RWPE2 (cell line): ENCODE data around the gene GPR26.

Experiments used
- ATAC-seq: fragments of 200-7000 bp; cut with Tn5 transposase; 3 replicates; pipeline ENCODE4 v1.9.1; 2021; ENCODE audit warnings: low read depth
- DNase-seq: peaks from one replicate; pipeline ENCODE4 v3.0.0-alpha.2; 2020; ENCODE audit warnings: low spot score
- H3K27ac ChIP-seq: fragments of 450-650 bp; 2 replicates; pipeline ENCODE4 v1.5.1; 2017; ENCODE audit warnings: mild to moderate bottlenecking; ENCODE audit not compliant: poor library complexity, severe bottlenecking
- H3K27me3 ChIP-seq: fragments of 250-450 bp; sonication (Bioruptor Pico); 2 replicates; pipeline ENCODE4 v1.5.1; 2021; ENCODE audit warnings: mild to moderate bottlenecking, moderate library complexity; ENCODE audit not compliant: insufficient read depth, poor library complexity, severe bottlenecking
- H3K36me3 ChIP-seq: fragments of 250-450 bp; sonication (Bioruptor Pico); 2 replicates; pipeline ENCODE4 v1.5.1; 2020; ENCODE audit warnings: low read depth, mild to moderate bottlenecking, moderate library complexity
- H3K4me1 ChIP-seq: fragments of 250-450 bp; sonication (Bioruptor Pico); 2 replicates; pipeline ENCODE4 v1.5.1; 2021; ENCODE audit warnings: mild to moderate bottlenecking, moderate library complexity; ENCODE audit not compliant: insufficient read depth, poor library complexity, severe bottlenecking
- H3K4me3 ChIP-seq: fragments of 250-450 bp; sonication (Bioruptor Pico); 2 replicates; pipeline ENCODE4 v1.5.1; 2021; ENCODE audit warnings: mild to moderate bottlenecking, moderate library complexity; ENCODE audit not compliant: severe bottlenecking
- H3K9me3 ChIP-seq: fragments of 250-450 bp; sonication (Bioruptor Pico); 2 replicates; pipeline ENCODE4 v1.5.1; 2021; ENCODE audit warnings: mild to moderate bottlenecking, moderate library complexity; ENCODE audit not compliant: severe bottlenecking
- TF ChIP-seq, protein P1 (sequence below): fragments of 450-650 bp; IDR thresholded peaks from one replicate; pipeline ENCODE4 v1.5.1; 2017; ENCODE audit warnings: mild to moderate bottlenecking, moderate library complexity; ENCODE audit not compliant: poor library complexity, severe bottlenecking

GPR26 gene

DNA sequence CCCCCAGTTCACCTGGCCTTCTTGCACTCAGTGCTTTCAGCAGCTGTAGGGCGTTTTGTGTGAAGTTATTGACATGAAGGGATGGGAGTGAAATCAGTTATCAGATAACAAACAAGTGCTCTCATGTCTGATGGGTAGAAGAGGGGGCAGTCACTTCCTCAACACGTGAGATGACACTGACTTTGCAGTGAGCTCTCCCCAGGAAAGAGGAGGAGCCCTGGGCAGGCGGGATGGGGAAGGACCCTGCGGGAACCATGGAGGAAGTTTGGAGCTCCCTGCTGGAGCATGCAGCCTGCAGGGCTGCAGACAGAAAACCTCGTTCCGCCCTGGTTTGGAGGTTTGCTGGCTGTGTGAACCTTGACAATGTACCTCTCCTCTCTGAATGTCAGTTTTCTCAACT is 38.7 kb downstream of the GPR26 start:
- H3K27ac ChIP-seq = no peak overlapping the region
- H3K4me1 ChIP-seq = no peaks in the 10 kb centered on the region
- H3K27me3 ChIP-seq = peaks cover 12% of the 10 kb centered on the region
- no peak for ATAC-seq
- H3K9me3 ChIP-seq = no peaks in the 10 kb centered on the region
- no peaks in the 10 kb centered on the region for H3K36me3 ChIP-seq
- DNase-seq = no peak
- no peak overlapping the region for H3K4me3 ChIP-seq
- TF ChIP-seq, protein P1, sequence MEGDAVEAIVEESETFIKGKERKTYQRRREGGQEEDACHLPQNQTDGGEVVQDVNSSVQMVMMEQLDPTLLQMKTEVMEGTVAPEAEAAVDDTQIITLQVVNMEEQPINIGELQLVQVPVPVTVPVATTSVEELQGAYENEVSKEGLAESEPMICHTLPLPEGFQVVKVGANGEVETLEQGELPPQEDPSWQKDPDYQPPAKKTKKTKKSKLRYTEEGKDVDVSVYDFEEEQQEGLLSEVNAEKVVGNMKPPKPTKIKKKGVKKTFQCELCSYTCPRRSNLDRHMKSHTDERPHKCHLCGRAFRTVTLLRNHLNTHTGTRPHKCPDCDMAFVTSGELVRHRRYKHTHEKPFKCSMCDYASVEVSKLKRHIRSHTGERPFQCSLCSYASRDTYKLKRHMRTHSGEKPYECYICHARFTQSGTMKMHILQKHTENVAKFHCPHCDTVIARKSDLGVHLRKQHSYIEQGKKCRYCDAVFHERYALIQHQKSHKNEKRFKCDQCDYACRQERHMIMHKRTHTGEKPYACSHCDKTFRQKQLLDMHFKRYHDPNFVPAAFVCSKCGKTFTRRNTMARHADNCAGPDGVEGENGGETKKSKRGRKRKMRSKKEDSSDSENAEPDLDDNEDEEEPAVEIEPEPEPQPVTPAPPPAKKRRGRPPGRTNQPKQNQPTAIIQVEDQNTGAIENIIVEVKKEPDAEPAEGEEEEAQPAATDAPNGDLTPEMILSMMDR = no peak

DNA sequence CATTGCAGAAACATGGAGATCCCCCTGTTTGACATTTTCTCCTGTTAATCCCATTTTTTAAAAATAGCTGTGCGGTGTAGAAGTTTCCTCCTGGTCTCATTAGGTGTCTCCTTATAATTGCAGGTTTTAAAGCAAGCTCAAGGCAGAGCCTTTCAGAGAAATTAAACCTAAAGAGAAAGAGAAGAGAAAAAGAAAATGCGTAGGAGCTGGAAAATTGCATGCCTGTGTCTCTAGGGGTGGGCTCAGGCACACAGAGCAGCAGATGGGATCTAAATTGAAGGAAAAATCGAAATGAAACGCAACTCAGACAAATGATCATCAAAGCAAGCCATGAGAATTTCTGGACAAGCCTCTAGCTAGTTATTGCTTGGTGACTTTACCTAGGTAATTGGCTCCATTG is 40.1 kb downstream of the GPR26 start:
- Histone ChIP-seq H3K4me3 (no peak overlapping the region), H3K9me3 (no peaks in the 10 kb centered on the region), H3K36me3 (no peaks in the 10 kb centered on the region), H3K27ac (no peak overlapping the region), H3K27me3 (peaks cover 14% of the 10 kb centered on the region), H3K4me1 (no peaks in the 10 kb centered on the region)
- no peak for ATAC-seq
- DNase-seq = no peak
- TF ChIP-seq, protein P1 = no peak

DNA sequence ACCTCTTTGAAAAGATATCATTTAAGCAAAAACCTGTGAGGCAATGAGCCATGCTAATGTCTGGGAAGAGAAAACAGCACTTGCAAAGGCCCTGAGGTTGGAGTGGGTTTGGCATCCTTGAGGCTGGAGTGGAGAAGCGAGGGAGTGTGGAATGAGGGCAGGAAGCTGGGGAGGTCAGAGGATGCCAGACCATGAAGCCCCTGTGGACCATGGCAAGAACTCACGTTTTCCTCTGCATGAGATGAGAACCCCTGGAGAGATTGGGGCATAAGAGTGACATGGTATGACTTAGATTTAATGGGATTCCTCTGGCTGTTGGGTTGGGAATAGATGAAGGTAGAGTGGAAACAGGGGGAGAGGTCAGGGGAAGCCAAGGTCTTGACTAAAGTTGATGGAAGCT is 49.4 kb downstream of the GPR26 start:
- TF ChIP-seq, protein P1 = no peak
- DNase-seq = no peak
- H3K27ac ChIP-seq = no peak overlapping the region
- H3K9me3 ChIP-seq = no peaks in the 10 kb centered on the region
- H3K36me3 ChIP-seq = no peaks in the 10 kb centered on the region
- no peak overlapping the region for H3K4me3 ChIP-seq
- H3K27me3 ChIP-seq = peaks cover 6% of the 10 kb centered on the region
- H3K4me1 ChIP-seq = no peaks in the 10 kb centered on the region
- ATAC-seq = no peak

DNA sequence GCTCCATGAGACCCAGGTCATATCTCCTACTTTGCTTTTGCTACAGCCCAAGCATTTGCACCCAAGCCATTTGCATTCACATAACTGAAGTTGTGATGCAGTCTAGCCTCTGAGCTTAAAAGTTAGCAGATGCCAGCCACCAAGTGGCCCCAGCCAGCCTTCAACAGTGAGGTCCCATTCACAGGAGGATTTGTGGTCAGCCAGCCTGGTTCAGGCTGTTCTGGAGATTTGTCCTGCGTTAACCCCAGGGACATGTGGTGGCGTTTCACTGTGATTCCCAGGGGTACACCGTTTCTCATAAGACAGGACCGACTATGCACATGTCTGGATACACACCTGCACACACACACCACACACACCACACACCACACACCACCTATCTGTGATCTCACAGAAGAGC is 51.2 kb downstream of the GPR26 start:
- no peak for DNase-seq
- Histone ChIP-seq H3K4me3 (no peak overlapping the region), H3K36me3 (no peaks in the 10 kb centered on the region), H3K9me3 (no peaks in the 10 kb centered on the region), H3K4me1 (no peaks in the 10 kb centered on the region), H3K27me3 (peaks cover 7% of the 10 kb centered on the region), H3K27ac (no peak overlapping the region)
- TF ChIP-seq, protein P1 = no peak
- no peak for ATAC-seq

DNA sequence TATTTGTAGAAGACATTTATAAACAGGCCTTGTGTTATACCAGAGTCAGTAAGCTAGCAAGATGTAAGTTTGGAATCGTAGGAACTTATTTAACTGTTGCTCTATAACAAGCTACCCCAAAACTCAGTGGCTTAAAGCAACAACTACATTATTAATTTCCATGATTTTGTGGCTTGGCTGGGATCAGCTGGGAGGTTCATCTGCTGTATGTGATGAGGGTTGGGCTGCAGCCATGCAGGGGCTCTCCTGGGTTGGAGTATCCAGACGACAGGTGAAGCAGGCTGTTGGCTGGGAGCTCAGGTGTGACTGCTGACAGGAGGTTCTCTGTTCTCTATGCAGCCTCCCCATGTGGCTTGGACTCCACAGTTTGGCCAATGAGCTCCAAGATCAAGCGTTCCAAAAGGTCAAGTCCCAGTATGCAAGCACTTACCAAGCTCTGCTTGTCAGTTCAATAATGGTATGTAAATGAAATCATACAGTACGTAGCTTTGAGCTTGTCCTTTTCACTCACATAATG is 52.4 kb downstream of the GPR26 start:
- no peak overlapping the region for H3K4me3 ChIP-seq
- no peak for ATAC-seq
- no peaks in the 10 kb centered on the region for H3K9me3 ChIP-seq
- H3K4me1 ChIP-seq = no peaks in the 10 kb centered on the region
- TF ChIP-seq, protein P1 = no peak
- DNase-seq = no peak
- no peaks in the 10 kb centered on the region for H3K36me3 ChIP-seq
- H3K27ac ChIP-seq = no peak overlapping the region
- H3K27me3 ChIP-seq = peaks cover 7% of the 10 kb centered on the region
